ENCODE measurements around the gene EEFSEC. TPM values are rescaled to one million over a fixed set of nuclear protein-coding genes. Genes with fewer than 3 reads are reported as not detected.

Gene EEFSEC
- total and polyA plus RNA-seq, 5 donors from 2014 or later, result 16.9 to 21.9 (median 18.5) TPM

GRCh38 chr3:128367761-128368160, 214.5 kb downstream of the EEFSEC start:
- H3K9me3 ChIP-seq (ENCODE audit: control insufficient read depth in 2 of 2, low read length in 2 of 2), result no peaks in the 10 kb centered on the region
- peaks cover 23% of the 10 kb centered on the region for H3K36me3 Mint-ChIP-seq
- peaks cover 4% of the 10 kb centered on the region for H3K36me3 ChIP-seq (ENCODE audit: control insufficient read depth, insufficient read depth, low read length)
- ATAC-seq (ENCODE audit: low read depth in 2 of 2) (no peak), DNase-seq (no peak)
- H3K4me3 ChIP-seq (ENCODE audit: low read depth, low read length), result no peak overlapping the region
- H3K27ac Mint-ChIP-seq, result peak overlapping the region in 1 of 3 donors; percentile 36
- no peak overlapping the region for H3K4me3 Mint-ChIP-seq
- H3K27me3 ChIP-seq (ENCODE audit: control insufficient read depth, insufficient read depth, low read length), result no peaks in the 10 kb centered on the region
- no peaks in the 10 kb centered on the region for H3K27me3 Mint-ChIP-seq
- H3K4me1 ChIP-seq (ENCODE audit: control insufficient read depth, insufficient read depth, low read length, poor library complexity, severe bottlenecking), result no peaks in the 10 kb centered on the region
- peaks cover 0 to 10% (median 7%) of the 10 kb centered on the region in 4 donors for H3K4me1 Mint-ChIP-seq
- no peaks in the 10 kb centered on the region for H3K9me3 Mint-ChIP-seq
- H3K27ac ChIP-seq (ENCODE audit: insufficient read depth, low read length, poor library complexity, severe bottlenecking), result no peak overlapping the region

DNA sequence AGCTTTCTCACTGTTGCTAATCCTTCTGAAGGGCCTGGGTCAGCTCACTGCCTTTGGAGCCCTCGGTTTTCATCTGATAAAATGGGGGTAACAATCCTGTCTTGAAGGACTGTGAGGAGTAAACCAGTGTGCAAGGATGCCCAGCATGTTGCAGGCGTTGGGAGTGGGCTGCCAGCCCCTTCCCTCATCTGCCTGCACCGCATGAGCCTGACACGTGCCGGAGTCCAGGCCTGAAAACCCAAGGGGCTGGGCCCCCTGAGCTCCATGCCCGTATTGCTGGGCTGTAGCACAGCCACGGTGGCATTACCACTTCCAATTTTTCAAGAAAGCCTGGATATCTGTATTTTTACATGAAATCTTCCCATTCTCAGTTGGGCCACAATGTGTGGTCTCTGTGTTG, 215.3 kb downstream of the EEFSEC start:
- Histone ChIP-seq H3K9me3 (ENCODE audit: control insufficient read depth in 2 of 2, low read length in 2 of 2) (no peaks in the 10 kb centered on the region), H3K36me3 (ENCODE audit: control insufficient read depth, insufficient read depth, low read length) (peaks cover 4% of the 10 kb centered on the region), H3K4me1 (ENCODE audit: control insufficient read depth, insufficient read depth, low read length, poor library complexity, severe bottlenecking) (no peaks in the 10 kb centered on the region), H3K4me3 (ENCODE audit: low read depth, low read length) (no peak overlapping the region), H3K27ac (ENCODE audit: insufficient read depth, low read length, poor library complexity, severe bottlenecking) (no peak overlapping the region), H3K27me3 (ENCODE audit: control insufficient read depth, insufficient read depth, low read length) (no peaks in the 10 kb centered on the region)
- ATAC-seq (ENCODE audit: low read depth in 2 of 2), result no peak
- Mint-ChIP-seq H3K27me3 (no peaks in the 10 kb centered on the region), H3K36me3 (peaks cover 26% of the 10 kb centered on the region), H3K9me3 (no peaks in the 10 kb centered on the region), H3K27ac (peak overlapping the region in 2 of 3 donors; percentile 49 to 68), H3K4me1 (peaks cover 0 to 12% (median 8%) of the 10 kb centered on the region in 4 donors), H3K4me3 (no peak overlapping the region)
- DNase-seq, result no peak

GRCh38 chr3:128369121-128369703, 215.9 kb downstream of the EEFSEC start:
- H3K27me3 ChIP-seq (ENCODE audit: control insufficient read depth, insufficient read depth, low read length), result no peaks in the 10 kb centered on the region
- DNase-seq, result no peak
- peaks cover 0 to 10% (median 8%) of the 10 kb centered on the region in 4 donors for H3K4me1 Mint-ChIP-seq
- no peaks in the 10 kb centered on the region for H3K27me3 Mint-ChIP-seq
- H3K9me3 ChIP-seq (ENCODE audit: control insufficient read depth in 2 of 2, low read length in 2 of 2), result no peaks in the 10 kb centered on the region
- ATAC-seq (ENCODE audit: low read depth in 2 of 2), result no peak
- no peaks in the 10 kb centered on the region for H3K4me1 ChIP-seq (ENCODE audit: control insufficient read depth, insufficient read depth, low read length, poor library complexity, severe bottlenecking)
- H3K36me3 Mint-ChIP-seq, result peaks cover 26% of the 10 kb centered on the region
- H3K27ac ChIP-seq (ENCODE audit: insufficient read depth, low read length, poor library complexity, severe bottlenecking), result no peak overlapping the region
- H3K4me3 Mint-ChIP-seq, result no peak overlapping the region
- H3K36me3 ChIP-seq (ENCODE audit: control insufficient read depth, insufficient read depth, low read length), result peaks cover 4% of the 10 kb centered on the region
- no peak overlapping the region for H3K4me3 ChIP-seq (ENCODE audit: low read depth, low read length)
- peak overlapping the region in 2 of 3 donors; percentile 49 to 68 for H3K27ac Mint-ChIP-seq
- H3K9me3 Mint-ChIP-seq, result no peaks in the 10 kb centered on the region

- H3K4me1 Mint-ChIP-seq, result peaks cover 0 to 9% (median 8%) of the 10 kb centered on the region in 4 donors
- H3K9me3 Mint-ChIP-seq, result no peaks in the 10 kb centered on the region
- H3K27me3 Mint-ChIP-seq, result no peaks in the 10 kb centered on the region
- H3K36me3 Mint-ChIP-seq, result peaks cover 26% of the 10 kb centered on the region
- Histone ChIP-seq H3K4me1 (ENCODE audit: control insufficient read depth, insufficient read depth, low read length, poor library complexity, severe bottlenecking) (no peaks in the 10 kb centered on the region), H3K4me3 (ENCODE audit: low read depth, low read length) (no peak overlapping the region), H3K27me3 (ENCODE audit: control insufficient read depth, insufficient read depth, low read length) (no peaks in the 10 kb centered on the region), H3K9me3 (ENCODE audit: control insufficient read depth in 2 of 2, low read length in 2 of 2) (no peaks in the 10 kb centered on the region), H3K27ac (ENCODE audit: insufficient read depth, low read length, poor library complexity, severe bottlenecking) (no peak overlapping the region), H3K36me3 (ENCODE audit: control insufficient read depth, insufficient read depth, low read length) (peaks cover 4% of the 10 kb centered on the region)
- no peak for ATAC-seq (ENCODE audit: low read depth in 2 of 2)
- H3K27ac Mint-ChIP-seq, result peak overlapping the region in 1 of 3 donors; percentile 49
- no peak overlapping the region for H3K4me3 Mint-ChIP-seq
- DNase-seq, result no peak
These were observed 216.8 kb downstream of the EEFSEC start for GRCh38 chr3:128369881-128370642.

DNA sequence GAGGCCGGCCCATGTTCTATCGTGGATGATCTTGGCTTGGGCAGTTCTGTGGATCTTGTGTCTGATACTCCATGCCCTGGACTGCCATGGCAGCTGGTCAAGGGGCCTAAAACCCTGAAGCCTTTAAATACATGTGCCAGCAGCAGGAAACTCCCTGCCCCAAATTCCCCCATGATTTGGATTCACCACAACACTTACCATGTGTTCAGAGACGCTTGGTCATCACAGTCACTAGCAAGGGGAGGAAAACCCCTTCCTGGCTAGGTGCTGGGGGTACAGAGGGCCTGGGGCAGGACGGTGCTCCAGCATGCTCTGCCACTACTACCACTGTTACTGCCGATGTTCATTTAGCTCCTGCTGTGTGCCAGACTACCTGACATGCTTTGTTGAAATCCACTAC, 219.0 kb downstream of the EEFSEC start:
- no peak overlapping the region for H3K4me3 Mint-ChIP-seq

DNA sequence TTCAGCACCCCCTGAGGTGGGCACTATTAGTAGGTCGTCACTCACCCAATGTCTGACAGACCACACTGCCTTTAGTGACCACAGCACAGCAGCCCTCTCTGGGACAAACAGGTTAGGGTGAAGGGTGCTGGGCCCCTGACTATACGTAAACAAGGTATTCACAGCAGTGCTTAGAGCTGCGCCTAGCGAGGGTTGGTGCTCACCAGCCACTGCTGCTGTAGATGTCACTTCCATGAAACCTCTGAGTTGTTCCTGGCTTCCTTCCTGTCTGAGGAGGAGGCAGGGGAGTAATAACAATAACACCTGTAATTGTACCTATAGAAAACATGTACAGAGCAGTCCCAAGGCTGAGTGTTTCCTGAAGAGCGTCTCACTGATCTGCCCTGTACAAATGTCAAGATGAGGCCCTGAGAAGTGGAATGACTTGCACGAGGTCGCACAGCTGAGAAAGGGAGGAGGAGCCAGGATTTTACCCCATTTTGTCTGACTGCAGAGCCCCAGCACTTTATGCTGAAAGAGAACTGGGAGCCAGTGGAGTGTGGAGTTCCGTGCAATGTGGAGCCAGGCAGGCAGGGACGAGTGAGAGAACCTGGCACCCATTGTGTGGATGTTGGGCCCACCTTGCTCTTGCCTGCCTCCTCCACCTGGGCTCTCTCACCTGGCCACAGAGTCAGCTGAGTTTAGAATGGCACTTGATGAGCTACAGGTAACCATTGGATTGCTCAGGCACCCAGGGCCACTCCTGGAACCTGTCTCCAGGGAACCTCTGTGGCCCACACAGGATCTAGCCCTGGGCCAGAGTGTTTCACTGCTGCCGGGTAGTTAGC, 219.6 kb downstream of the EEFSEC start:
- H3K4me3 Mint-ChIP-seq, result no peak overlapping the region
- Histone ChIP-seq H3K36me3 (ENCODE audit: control insufficient read depth, insufficient read depth, low read length) (peaks cover 6% of the 10 kb centered on the region), H3K27ac (ENCODE audit: insufficient read depth, low read length, poor library complexity, severe bottlenecking) (no peak overlapping the region), H3K4me1 (ENCODE audit: control insufficient read depth, insufficient read depth, low read length, poor library complexity, severe bottlenecking) (no peaks in the 10 kb centered on the region), H3K9me3 (ENCODE audit: control insufficient read depth in 2 of 2, low read length in 2 of 2) (no peaks in the 10 kb centered on the region), H3K27me3 (ENCODE audit: control insufficient read depth, insufficient read depth, low read length) (no peaks in the 10 kb centered on the region), H3K4me3 (ENCODE audit: low read depth, low read length) (no peak overlapping the region)
- H3K9me3 Mint-ChIP-seq, result no peaks in the 10 kb centered on the region
- H3K27ac Mint-ChIP-seq, result peak overlapping the region; percentile 72 to 82 (median 72)
- DNase-seq (peak in 1 of 3 donors; percentile 39), ATAC-seq (ENCODE audit: low read depth in 2 of 2) (no peak)
- peaks cover 16% of the 10 kb centered on the region for H3K36me3 Mint-ChIP-seq
- peaks cover 0 to 12% (median 6%) of the 10 kb centered on the region in 4 donors for H3K4me1 Mint-ChIP-seq
- no peaks in the 10 kb centered on the region for H3K27me3 Mint-ChIP-seq

More for the DNA sequence above, 219.0 kb downstream of the EEFSEC start:
- Mint-ChIP-seq H3K27ac (peak overlapping the region in 1 of 3 donors; percentile 82), H3K27me3 (no peaks in the 10 kb centered on the region), H3K9me3 (no peaks in the 10 kb centered on the region), H3K4me1 (peaks cover 0 to 12% (median 7%) of the 10 kb centered on the region in 4 donors), H3K36me3 (peaks cover 23% of the 10 kb centered on the region)
- no peaks in the 10 kb centered on the region for H3K27me3 ChIP-seq (ENCODE audit: control insufficient read depth, insufficient read depth, low read length)
- no peak overlapping the region for H3K4me3 ChIP-seq (ENCODE audit: low read depth, low read length)
- H3K27ac ChIP-seq (ENCODE audit: insufficient read depth, low read length, poor library complexity, severe bottlenecking), result no peak overlapping the region
- no peaks in the 10 kb centered on the region for H3K4me1 ChIP-seq (ENCODE audit: control insufficient read depth, insufficient read depth, low read length, poor library complexity, severe bottlenecking)
- H3K36me3 ChIP-seq (ENCODE audit: control insufficient read depth, insufficient read depth, low read length), result peaks cover 6% of the 10 kb centered on the region
- ATAC-seq (ENCODE audit: low read depth in 2 of 2), result no peak
- DNase-seq, result peak in 1 of 3 donors; percentile 13
- H3K9me3 ChIP-seq (ENCODE audit: control insufficient read depth in 2 of 2, low read length in 2 of 2), result no peaks in the 10 kb centered on the region

- H3K4me3 Mint-ChIP-seq, result no peak overlapping the region
- no peak overlapping the region for H3K4me3 ChIP-seq (ENCODE audit: low read depth, low read length)
- ATAC-seq (ENCODE audit: low read depth in 2 of 2) (no peak), DNase-seq (no peak)
- no peak overlapping the region for H3K27ac ChIP-seq (ENCODE audit: insufficient read depth, low read length, poor library complexity, severe bottlenecking)
- no peaks in the 10 kb centered on the region for H3K4me1 ChIP-seq (ENCODE audit: control insufficient read depth, insufficient read depth, low read length, poor library complexity, severe bottlenecking)
- no peaks in the 10 kb centered on the region for H3K9me3 ChIP-seq (ENCODE audit: control insufficient read depth in 2 of 2, low read length in 2 of 2)
- no peaks in the 10 kb centered on the region for H3K27me3 ChIP-seq (ENCODE audit: control insufficient read depth, insufficient read depth, low read length)
- H3K27ac Mint-ChIP-seq, result no peak overlapping the region
- peaks cover 19% of the 10 kb centered on the region for H3K36me3 Mint-ChIP-seq
- H3K27me3 Mint-ChIP-seq, result no peaks in the 10 kb centered on the region
- no peaks in the 10 kb centered on the region for H3K9me3 Mint-ChIP-seq
- H3K36me3 ChIP-seq (ENCODE audit: control insufficient read depth, insufficient read depth, low read length), result peaks cover 2% of the 10 kb centered on the region
- peaks cover 0 to 12% (median 4%) of the 10 kb centered on the region in 4 donors for H3K4me1 Mint-ChIP-seq
These were observed 221.6 kb downstream of the EEFSEC start for GRCh38 chr3:128374746-128375445.
